Activated B cell treated with CpG ODN at 0.5 μM for 24 hours (primary cell): ENCODE measurements around the gene CASTOR1. TPM values are rescaled to one million over a fixed set of nuclear protein-coding genes. Genes with fewer than 3 reads are reported as not detected.

Experiments
- ATAC-seq: fragments of 200-7000 bp; cut with Tn5 transposase; one replicate; pipeline ENCODE4 v1.10.0; 2021; ENCODE audit warnings: low read depth, mild to moderate bottlenecking, moderate library complexity
- CTCF ChIA-PET: fragments of 350-600 bp; sonication (Branson Sonifier 250); formaldehyde crosslinking; loops from one replicate; lab custom pipeline; 2021; ENCODE audit warnings: antibody characterized with exemption; lab: Charles Lee
- POLR2A ChIA-PET: fragments of 350-600 bp; sonication (Branson Sonifier 250); formaldehyde crosslinking; loops from one replicate; lab custom pipeline; 2021; ENCODE audit warnings: antibody characterized with exemption; lab: Charles Lee
- DNase-seq: peaks from one replicate; pipeline ENCODE4 v3.0.0; 2022
- H3K27ac Mint-ChIP-seq: one replicate; pipeline ENCODE4 v1.8.0; 2020; ENCODE audit warnings: mixed read lengths
- H3K27me3 Mint-ChIP-seq: one replicate; pipeline ENCODE4 v1.8.0; 2021; ENCODE audit warnings: mixed read lengths
- H3K36me3 Mint-ChIP-seq: one replicate; pipeline ENCODE4 v1.8.0; 2021; ENCODE audit warnings: low read depth, mixed read lengths
- H3K4me1 Mint-ChIP-seq: one replicate; pipeline ENCODE4 v1.8.0; 2021; ENCODE audit warnings: mixed read lengths
- H3K4me3 Mint-ChIP-seq: one replicate; pipeline ENCODE4 v1.8.0; 2020; ENCODE audit warnings: mild to moderate bottlenecking, mixed read lengths
- H3K9me3 Mint-ChIP-seq: one replicate; pipeline ENCODE4 v1.8.0; 2020; ENCODE audit warnings: mixed read lengths
- CTCF ChIP-seq: fragments of 200-600 bp; IDR thresholded peaks from one replicate; pipeline ENCODE4 v1.8.0; 2022; ENCODE audit warnings: antibody characterized with exemption, mild to moderate bottlenecking
- intact Hi-C: fragments of 100-400 bp; cut with micrococcal nuclease; formaldehyde crosslinking; loops from one replicate; pipeline ENCODE4 v1.15.1; 2024
- total RNA-seq: library from RNA; stranded (reverse); gene quantifications from 2 replicates; pipeline ENCODE4 v1.2.3, GENCODE V29; 2022

CASTOR1 gene
- total RNA-seq, 1 donor from 2014 or later = 2.4 TPM

GRCh38 chr22:30302810-30303138 is 13.5 kb upstream of the CASTOR1 start:
- ChIA-PET CTCF (interaction anchor here (1.3 to 8.1 kb wide), 3 partner anchors 14 to 24 kb away, joined by 4 to 83 read pairs (median 8); partner anchors contain the start of genes CASTOR1 and TBC1D10A), POLR2A (interaction anchor here (0.6 to 10.9 kb wide), 5 partner anchors 10 to 54 kb away, joined by 5 to 131 read pairs (median 48); partner anchors contain the start of genes CASTOR1, CCDC157, SF3A1 and TBC1D10A)
- intact Hi-C loops = no loop called here
- ATAC-seq (no peak), DNase-seq (no peak)
- no peaks in the 10 kb centered on the region for H3K9me3 Mint-ChIP-seq
- no peaks in the 10 kb centered on the region for H3K27me3 Mint-ChIP-seq
- peaks cover 86% of the 10 kb centered on the region for H3K4me1 Mint-ChIP-seq
- peaks cover 25% of the 10 kb centered on the region for H3K36me3 Mint-ChIP-seq
- peak overlapping the region; percentile 67 for H3K4me3 Mint-ChIP-seq
- TF ChIP-seq CTCF = no peak
- H3K27ac Mint-ChIP-seq = peak overlapping the region; percentile 81

- CTCF ChIA-PET = interaction anchor here (1.3 to 8.1 kb wide), 4 partner anchors 14 to 85 kb away, joined by 4 to 83 read pairs (median 6); partner anchors contain the start of genes CASTOR1, RNF215 and TBC1D10A
- peak overlapping the region; percentile 81 for H3K27ac Mint-ChIP-seq
- intact Hi-C loops = no loop called here
- POLR2A ChIA-PET = interaction anchor here (0.6 to 10.9 kb wide), 5 partner anchors 10 to 55 kb away, joined by 5 to 131 read pairs (median 48); partner anchors contain the start of genes CASTOR1, CCDC157, SF3A1 and TBC1D10A
- DNase-seq = peak; percentile 49
- H3K36me3 Mint-ChIP-seq = peaks cover 31% of the 10 kb centered on the region
- H3K4me1 Mint-ChIP-seq = peaks cover 81% of the 10 kb centered on the region
- H3K27me3 Mint-ChIP-seq = no peaks in the 10 kb centered on the region
- H3K4me3 Mint-ChIP-seq = peak overlapping the region; percentile 67
- ATAC-seq = peak; percentile 46
- no peak for TF ChIP-seq CTCF
- no peaks in the 10 kb centered on the region for H3K9me3 Mint-ChIP-seq
Observed at GRCh38 chr22:30301995-30302809, 12.9 kb upstream of the CASTOR1 start.

GRCh38 chr22:30299322-30299721 is 10.0 kb upstream of the CASTOR1 start:
- no peak overlapping the region for H3K27ac Mint-ChIP-seq
- H3K36me3 Mint-ChIP-seq = peaks cover 52% of the 10 kb centered on the region
- intact Hi-C loops = no loop called here
- H3K4me3 Mint-ChIP-seq = no peak overlapping the region
- H3K27me3 Mint-ChIP-seq = no peaks in the 10 kb centered on the region
- no peak for TF ChIP-seq CTCF
- POLR2A ChIA-PET = no interaction called here
- DNase-seq = no peak
- CTCF ChIA-PET = no interaction called here
- ATAC-seq = no peak
- H3K4me1 Mint-ChIP-seq = peaks cover 52% of the 10 kb centered on the region
- H3K9me3 Mint-ChIP-seq = no peaks in the 10 kb centered on the region

GRCh38 chr22:30297991-30298701 is 8.8 kb upstream of the CASTOR1 start:
- Mint-ChIP-seq H3K4me3 (no peak overlapping the region), H3K4me1 (peaks cover 40% of the 10 kb centered on the region)
- CTCF ChIA-PET = interaction anchor here (0.8 kb wide), 1 partner anchor 10 kb away, joined by 3 read pairs; no protein-coding TSS in a partner anchor

More at GRCh38 chr22:30297991-30298701, 8.8 kb upstream of the CASTOR1 start:
- no peak for TF ChIP-seq CTCF
- no peaks in the 10 kb centered on the region for H3K27me3 Mint-ChIP-seq
- no peak overlapping the region for H3K27ac Mint-ChIP-seq
- no peak for DNase-seq
- no peaks in the 10 kb centered on the region for H3K9me3 Mint-ChIP-seq
- POLR2A ChIA-PET = interaction anchor here (1.1 kb wide), 1 partner anchor 9 kb away, joined by 6 read pairs; the partner anchor contains the start of gene CASTOR1
- H3K36me3 Mint-ChIP-seq = peaks cover 64% of the 10 kb centered on the region
- intact Hi-C loops = no loop called here
- ATAC-seq = no peak
